ENCODE results near the gene TMUB1.

GRCh38 chr7:151073990-151074389, 9.3 kb downstream of the TMUB1 start:
- TF ChIP-seq CTCF (IDR thresholded peaks at IDR 0.05) (no peak), EZH2 (IDR thresholded peaks at IDR 0.05; ENCODE audit: borderline replicate concordance, insufficient read depth, low read depth, low read length, poor library complexity, severe bottlenecking) (no peak)

Data from B cell (primary cell).